ENCODE data around the gene POU2F1. TPM values are rescaled to one million over a fixed set of nuclear protein-coding genes. Genes with fewer than 3 reads are reported as not detected.

Gene POU2F1
- polyA plus RNA-seq, 1 donor (not counting 4 experiments of a cell fraction or from before 2014, with no cell fraction given), result 3.2 TPM

GRCh38 chr1:167325151-167325550, 104.5 kb downstream of the POU2F1 start:
- Histone ChIP-seq H3K4me2 (ENCODE audit: control insufficient read depth, extremely low read depth, insufficient read depth, low read depth, low read length) (no peak overlapping the region), H3K4me3 (ENCODE audit: control insufficient read depth in 2 of 3, extremely low read depth in 1 of 3, insufficient read depth in 2 of 3, low read depth in 1 of 3, low read length in 3 of 3) (no peak overlapping the region), H3K9me3 (ENCODE audit: control insufficient read depth, low read depth, low read length) (peaks cover 6% of the 10 kb centered on the region), H3K9ac (ENCODE audit: control insufficient read depth, extremely low read depth, insufficient read depth, low read length) (no peak overlapping the region), H3K27me3 (ENCODE audit: control insufficient read depth, extremely low read depth, insufficient read depth, low read length) (no peaks in the 10 kb centered on the region), H3K36me3 (ENCODE audit: control insufficient read depth in 2 of 2, extremely low read depth in 1 of 2, insufficient read depth in 2 of 2, low read length in 2 of 2) (no peaks in the 10 kb centered on the region), H3K4me1 (ENCODE audit: control insufficient read depth, extremely low read depth, insufficient read depth, low read length) (no peaks in the 10 kb centered on the region), H2AFZ (ENCODE audit: control insufficient read depth, low read length) (no peak overlapping the region), H3K27ac (ENCODE audit: control insufficient read depth, insufficient read depth, low read length) (no peak overlapping the region), H3K79me2 (ENCODE audit: control insufficient read depth, insufficient read depth, low read length) (no peaks in the 10 kb centered on the region), H3K9me1 (ENCODE audit: control insufficient read depth, extremely low read depth, insufficient read depth, low read length) (no peaks in the 10 kb centered on the region), H4K20me1 (ENCODE audit: control insufficient read depth, extremely low read depth, insufficient read depth, low read length) (no peaks in the 10 kb centered on the region)
- dilution Hi-C loops (cut with MboI; ENCODE audit: extremely low pct_ligation_motif_present, low sequenced_read_pairs), result no loop called here
- FAIRE-seq, result no peak
- no peak for DNase-seq (ENCODE audit: low read depth, low spot score)
- no peak for TF ChIP-seq EZH2 (IDR thresholded peaks at IDR 0.05; ENCODE audit: low read length)
- TF ChIP-seq CTCF (optimal IDR thresholded peaks at IDR 0.05 in 1 of 3, IDR thresholded peaks at IDR 0.05 in 1 of 3, conservative IDR thresholded peaks at IDR 0.05 in 1 of 3; ENCODE audit: extremely low read depth in 1 of 3, insufficient read depth in 2 of 3, low read length in 3 of 3), result no peak

GRCh38 chr1:167328306-167328815, 107.7 kb downstream of the POU2F1 start:
- no peaks in the 10 kb centered on the region for H3K27me3 ChIP-seq (ENCODE audit: control insufficient read depth, extremely low read depth, insufficient read depth, low read length)
- no peak overlapping the region for H3K4me3 ChIP-seq (ENCODE audit: control insufficient read depth in 2 of 3, extremely low read depth in 1 of 3, insufficient read depth in 2 of 3, low read depth in 1 of 3, low read length in 3 of 3)
- DNase-seq (ENCODE audit: low read depth, low spot score), result no peak
- no peaks in the 10 kb centered on the region for H3K79me2 ChIP-seq (ENCODE audit: control insufficient read depth, insufficient read depth, low read length)
- dilution Hi-C loops (cut with MboI; ENCODE audit: extremely low pct_ligation_motif_present, low sequenced_read_pairs), result no loop called here
- no peaks in the 10 kb centered on the region for H3K9me1 ChIP-seq (ENCODE audit: control insufficient read depth, extremely low read depth, insufficient read depth, low read length)
- no peaks in the 10 kb centered on the region for H3K36me3 ChIP-seq (ENCODE audit: control insufficient read depth in 2 of 2, extremely low read depth in 1 of 2, insufficient read depth in 2 of 2, low read length in 2 of 2)
- no peak overlapping the region for H2AFZ ChIP-seq (ENCODE audit: control insufficient read depth, low read length)
- FAIRE-seq, result no peak
- H3K4me2 ChIP-seq (ENCODE audit: control insufficient read depth, extremely low read depth, insufficient read depth, low read depth, low read length), result no peak overlapping the region
- no peaks in the 10 kb centered on the region for H3K4me1 ChIP-seq (ENCODE audit: control insufficient read depth, extremely low read depth, insufficient read depth, low read length)
- no peak overlapping the region for H3K9ac ChIP-seq (ENCODE audit: control insufficient read depth, extremely low read depth, insufficient read depth, low read length)
- H3K9me3 ChIP-seq (ENCODE audit: control insufficient read depth, low read depth, low read length), result peaks cover 2% of the 10 kb centered on the region
- no peak for TF ChIP-seq EZH2 (IDR thresholded peaks at IDR 0.05; ENCODE audit: low read length)
- TF ChIP-seq CTCF (optimal IDR thresholded peaks at IDR 0.05 in 1 of 3, IDR thresholded peaks at IDR 0.05 in 1 of 3, conservative IDR thresholded peaks at IDR 0.05 in 1 of 3; ENCODE audit: extremely low read depth in 1 of 3, insufficient read depth in 2 of 3, low read length in 3 of 3), result no peak
- no peak overlapping the region for H3K27ac ChIP-seq (ENCODE audit: control insufficient read depth, insufficient read depth, low read length)
- H4K20me1 ChIP-seq (ENCODE audit: control insufficient read depth, extremely low read depth, insufficient read depth, low read length), result no peaks in the 10 kb centered on the region
